ENCODE data around the gene SLIT1.

GRCh38 chr10:97203220-97203619 is 17.5 kb upstream of the SLIT1 start:
- TF ChIP-seq CTCF (IDR thresholded peaks at IDR 0.05) (no peak), POLR2A (IDR thresholded peaks at IDR 0.05) (no peak)

All from uterus (tissue), 2 donors.